AG10803 (cell line): ENCODE measurements around the gene PARM1.

ENCODE experiments used
- DNase-seq: peaks from one replicate; pipeline ENCODE4 v3.0.0; 2010; ENCODE audit warnings: low read depth
- H3K4me3 ChIP-seq: 2 replicates; pipeline ENCODE4 v1.5.1; 2011; ENCODE audit warnings: mild to moderate bottlenecking, low read length, control low read depth
- TF ChIP-seq, protein P1 (sequence below): conservative IDR thresholded peaks from 2 replicates; pipeline ENCODE4 v1.5.1; 2011; ENCODE audit warnings: mild to moderate bottlenecking, low read length, control low read depth, inconsistent platforms

Gene PARM1

DNA sequence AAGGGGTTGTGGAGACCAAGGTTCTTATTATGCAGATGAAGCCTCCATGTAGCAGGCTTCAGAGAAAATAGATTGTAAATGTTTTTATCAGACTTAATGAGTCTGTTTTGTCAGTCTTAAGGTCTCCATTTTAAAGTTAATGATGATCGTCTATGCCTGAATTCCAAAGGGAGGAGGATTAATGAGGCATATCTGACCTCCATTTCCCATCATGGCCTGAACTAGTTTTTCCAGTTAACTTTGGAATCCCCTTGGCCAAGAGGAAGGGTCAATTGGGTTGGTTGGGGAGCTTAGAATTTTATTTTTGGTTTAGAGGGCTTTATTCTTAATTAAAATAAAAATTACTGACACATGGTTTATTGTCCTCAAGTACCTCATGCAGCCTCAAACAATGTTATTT lies 6.9 kb upstream of the PARM1 start:
- no peak for DNase-seq
- no peak overlapping the region for H3K4me3 ChIP-seq
- TF ChIP-seq, protein P1, sequence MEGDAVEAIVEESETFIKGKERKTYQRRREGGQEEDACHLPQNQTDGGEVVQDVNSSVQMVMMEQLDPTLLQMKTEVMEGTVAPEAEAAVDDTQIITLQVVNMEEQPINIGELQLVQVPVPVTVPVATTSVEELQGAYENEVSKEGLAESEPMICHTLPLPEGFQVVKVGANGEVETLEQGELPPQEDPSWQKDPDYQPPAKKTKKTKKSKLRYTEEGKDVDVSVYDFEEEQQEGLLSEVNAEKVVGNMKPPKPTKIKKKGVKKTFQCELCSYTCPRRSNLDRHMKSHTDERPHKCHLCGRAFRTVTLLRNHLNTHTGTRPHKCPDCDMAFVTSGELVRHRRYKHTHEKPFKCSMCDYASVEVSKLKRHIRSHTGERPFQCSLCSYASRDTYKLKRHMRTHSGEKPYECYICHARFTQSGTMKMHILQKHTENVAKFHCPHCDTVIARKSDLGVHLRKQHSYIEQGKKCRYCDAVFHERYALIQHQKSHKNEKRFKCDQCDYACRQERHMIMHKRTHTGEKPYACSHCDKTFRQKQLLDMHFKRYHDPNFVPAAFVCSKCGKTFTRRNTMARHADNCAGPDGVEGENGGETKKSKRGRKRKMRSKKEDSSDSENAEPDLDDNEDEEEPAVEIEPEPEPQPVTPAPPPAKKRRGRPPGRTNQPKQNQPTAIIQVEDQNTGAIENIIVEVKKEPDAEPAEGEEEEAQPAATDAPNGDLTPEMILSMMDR: no peak

DNA sequence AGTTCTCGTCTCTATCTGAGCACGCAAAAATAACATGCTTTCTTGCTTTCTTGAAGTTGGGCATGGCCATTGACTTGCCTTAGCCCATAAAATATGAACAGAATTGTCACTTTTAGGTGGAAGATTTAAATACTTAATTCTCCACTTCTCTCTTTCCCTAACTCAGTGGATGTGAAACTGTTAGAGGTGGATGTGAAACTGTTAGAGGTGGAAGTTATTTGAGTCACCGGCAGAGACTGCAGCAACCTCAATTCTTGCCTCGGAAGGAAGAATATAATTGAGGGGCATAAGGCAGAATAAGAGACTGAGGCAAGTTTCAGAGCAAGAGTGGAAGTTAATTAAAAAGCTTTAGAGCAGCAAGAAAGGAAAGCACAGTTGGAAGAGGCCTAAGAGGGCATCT lies 2.8 kb upstream of the PARM1 start:
- no peak for DNase-seq
- H3K4me3 ChIP-seq: no peak overlapping the region
- TF ChIP-seq, protein P1: no peak

DNA sequence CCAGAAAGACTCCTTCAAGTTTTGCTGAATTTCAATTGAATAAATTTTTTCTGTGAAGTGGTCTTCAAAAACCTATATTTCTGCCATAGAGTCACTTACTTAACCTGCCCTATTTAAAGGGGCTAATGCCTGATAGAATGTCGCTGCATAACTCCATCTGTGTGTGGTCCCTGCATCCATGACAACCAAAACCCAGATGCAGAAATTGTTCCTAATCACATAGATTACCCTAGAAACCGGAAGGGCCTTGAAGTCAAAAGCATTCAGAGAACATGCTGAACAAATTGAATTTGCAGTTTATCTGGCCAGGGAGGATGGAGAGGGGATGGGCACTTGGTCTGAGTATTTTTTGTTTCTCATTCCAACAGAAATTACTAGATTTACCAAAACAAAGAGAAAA lies 1.5 kb upstream of the PARM1 start:
- no peak overlapping the region for H3K4me3 ChIP-seq
- TF ChIP-seq, protein P1: no peak
- DNase-seq: no peak

DNA sequence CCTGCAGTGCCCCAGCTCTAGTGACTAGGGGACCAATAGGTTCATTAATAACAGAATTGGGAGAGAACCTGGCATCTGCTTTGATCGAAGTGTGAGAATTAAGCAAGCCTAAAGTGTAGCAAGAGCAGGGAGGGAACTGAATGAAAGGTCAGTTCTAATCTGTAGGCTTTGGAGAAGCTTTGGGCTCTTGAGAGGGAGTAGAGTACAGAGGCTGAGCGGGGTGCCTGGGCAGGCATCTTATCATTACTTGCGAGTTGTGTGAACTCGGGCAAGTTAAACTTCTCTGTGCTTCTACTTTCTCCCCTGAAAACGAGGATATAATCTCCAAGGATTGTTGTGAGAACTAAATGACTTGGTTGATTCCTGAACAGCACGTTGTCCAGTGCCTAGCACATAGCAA lies 906 bp upstream of the PARM1 start:
- no peak for DNase-seq
- H3K4me3 ChIP-seq: no peak overlapping the region
- TF ChIP-seq, protein P1: no peak

DNA sequence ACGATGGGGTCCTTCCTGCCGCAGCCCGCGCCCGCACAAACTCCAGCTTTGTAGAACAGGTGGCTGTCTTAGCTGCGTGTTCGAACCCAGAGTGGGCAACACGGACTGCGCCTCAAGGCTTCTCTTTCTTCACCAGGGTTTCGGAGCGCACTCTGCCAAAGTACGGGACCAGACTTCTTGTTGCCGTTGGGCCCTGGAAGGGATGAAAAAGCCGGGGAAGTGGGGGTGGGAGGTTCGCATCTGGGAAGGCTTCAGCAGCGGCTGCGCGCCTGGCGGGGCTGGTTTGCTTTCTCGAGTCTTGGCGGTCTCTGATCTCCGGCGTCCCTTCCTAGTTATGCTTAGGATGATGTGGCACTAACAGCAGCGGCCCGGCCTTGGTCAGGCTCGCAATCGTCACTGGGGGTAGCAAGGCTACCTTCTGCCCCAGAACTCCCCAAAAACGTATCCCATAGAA lies 673 bp downstream of the PARM1 start:
- TF ChIP-seq, protein P1: no peak
- DNase-seq: no peak
- peak overlapping the region; percentile 12; the same call in 1 of the 2 replicates for H3K4me3 ChIP-seq

DNA sequence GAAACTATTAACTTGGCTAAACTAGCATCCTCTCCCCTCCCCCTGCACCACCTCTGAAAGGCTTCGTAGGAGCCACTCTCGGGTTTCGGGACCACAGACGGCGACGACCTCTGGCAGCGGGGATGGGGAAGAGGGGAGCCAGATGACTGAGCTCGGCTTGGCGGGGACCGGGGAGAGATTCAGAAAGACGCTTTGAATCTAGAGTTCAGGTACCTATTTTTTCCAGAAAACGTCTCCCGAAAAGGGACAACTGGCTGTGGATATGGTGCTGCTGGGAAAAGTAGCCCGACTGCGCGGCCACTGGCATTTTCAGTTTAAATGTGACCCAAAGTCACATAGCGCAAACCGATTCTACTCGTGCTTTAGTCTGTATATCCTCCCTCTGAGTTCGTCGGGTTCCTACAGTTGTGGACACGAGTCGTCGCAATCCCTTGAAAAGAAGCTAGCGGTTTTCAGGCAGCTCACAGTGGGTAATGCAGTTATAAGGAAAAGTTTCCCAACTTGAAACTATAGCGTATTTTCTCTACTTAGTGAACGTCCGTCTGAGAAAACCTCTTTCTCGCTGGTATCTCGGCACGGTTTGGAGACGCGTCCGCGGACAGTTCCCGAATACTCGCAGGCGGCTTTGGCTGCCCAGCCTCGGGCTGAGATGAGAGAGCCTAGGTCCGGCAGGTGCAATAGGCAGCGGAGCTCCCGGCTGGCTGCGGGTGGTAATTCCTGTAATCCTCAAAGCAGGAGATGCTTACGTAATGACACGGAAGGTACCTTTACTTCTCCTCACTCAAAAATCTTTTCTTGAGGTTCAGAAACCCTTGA lies 1.3 kb downstream of the PARM1 start:
- peak overlapping the region; percentile 12; the same call in 1 of the 2 replicates for H3K4me3 ChIP-seq
- peak; percentile 5 for DNase-seq
- TF ChIP-seq, protein P1: no peak

DNA sequence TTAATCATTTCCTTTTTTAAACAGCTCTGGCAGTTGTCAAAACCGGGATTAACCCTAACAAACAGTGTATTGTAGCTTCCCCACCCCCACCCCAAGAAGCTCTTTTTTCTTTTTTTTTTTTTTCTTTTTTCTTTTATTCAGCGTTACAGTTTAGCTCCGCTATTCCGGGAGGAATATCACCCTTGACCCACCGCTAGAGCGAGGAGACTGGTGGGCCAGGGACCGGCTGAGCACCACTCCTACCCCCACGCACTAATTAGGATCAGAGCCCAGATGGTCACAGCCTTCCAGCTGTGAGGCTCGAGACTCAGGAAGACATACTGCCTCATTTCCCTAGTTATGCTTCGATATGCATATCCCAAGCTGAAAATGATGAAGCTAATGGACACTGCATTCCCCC lies 2.0 kb downstream of the PARM1 start:
- TF ChIP-seq, protein P1: no peak
- no peak overlapping the region for H3K4me3 ChIP-seq
- DNase-seq: no peak
